ENCODE measurements around the gene SLC4A9.
"Not testable (repeated sequence)": the region's sequence is repeated elsewhere in the genome, so short reads cannot be mapped to it uniquely, and the experiment has no call there.

GRCh38 chr5:140343849-140344248 is 16.1 kb upstream of the SLC4A9 start:
- TF ChIP-seq CTCF, EP300, POLR2A (IDR thresholded peaks at IDR 0.05): not testable (repeated sequence)
